Thymus (tissue), 11 donors: ENCODE data around the gene TARBP1. TPM values are rescaled to one million over a fixed set of nuclear protein-coding genes. Genes with fewer than 3 reads are reported as not detected.
"Not testable (repeated sequence)": the region's sequence is repeated elsewhere in the genome, so short reads cannot be mapped to it uniquely, and the experiment has no call there.

Experiments used
- DNase-seq, 9 donors: peaks; one replicate each; pipeline ENCODE4 v3.0.0-alpha.2; 2013; ENCODE audit warnings: low spot score in 9 of 9, low read depth in 6 of 9, missing footprints in 1 of 9
- H3K27ac ChIP-seq, 2 donors: one replicate each; pipeline ENCODE4 v1.5.1; 2013; ENCODE audit warnings: control low read depth in 1 of 2, low read depth in 1 of 2, low read length in 1 of 2, mild to moderate bottlenecking in 1 of 2, moderate library complexity in 1 of 2
- H3K27me3 ChIP-seq, 2 donors: one replicate each; pipeline ENCODE4 v1.5.1; 2013; ENCODE audit warnings: low read length in 1 of 2; ENCODE audit not compliant: control insufficient read depth in 2 of 2, insufficient read depth in 1 of 2
- H3K36me3 ChIP-seq, 2 donors: one replicate each; pipeline ENCODE4 v1.5.1; 2013; ENCODE audit warnings: low read length in 1 of 2, mild to moderate bottlenecking in 1 of 2, moderate library complexity in 1 of 2; ENCODE audit not compliant: control insufficient read depth in 2 of 2, insufficient read depth in 2 of 2
- H3K4me1 ChIP-seq, 2 donors: one replicate each; pipeline ENCODE4 v1.5.1; 2013; ENCODE audit warnings: low read length in 2 of 2; ENCODE audit not compliant: control insufficient read depth in 2 of 2, insufficient read depth in 2 of 2
- H3K4me3 ChIP-seq, 2 donors: one replicate each; pipeline ENCODE4 v1.5.1; 2013; ENCODE audit warnings: low read length in 2 of 2, control low read depth in 1 of 2, mild to moderate bottlenecking in 1 of 2
- H3K9me3 ChIP-seq, 2 donors: one replicate each; pipeline ENCODE4 v1.5.1; 2013; ENCODE audit warnings: low read length in 1 of 2, mild to moderate bottlenecking in 1 of 2; ENCODE audit not compliant: control insufficient read depth in 2 of 2, insufficient read depth in 1 of 2
- WGBS: extraction: QIAGEN DNeasy Blood & Tissue Kit; methylation state at CpG from one replicate; pipeline ENCODE4 v1.1.7; 2013; 5-methylcytosine and 5-hydroxymethylcytosine counted together
- polyA plus RNA-seq: library from polyadenylated mRNA; stranded (reverse); fragments of 200-250 nt; gene quantifications from one replicate; pipeline ENCODE4 v1.2.3, GENCODE V29; 2013
- total RNA-seq: library from RNA; stranded (reverse); fragments of 120-200 nt; gene quantifications from one replicate; pipeline ENCODE4 v1.2.4, GENCODE V29; 2013
- donor health status: healthy.

TARBP1 gene
- total and polyA plus RNA-seq, 2 donors, result 29.0 to 66.3 TPM

- 81% methylated on average over 3 of the region's 3 CpGs for WGBS
- Histone ChIP-seq H3K9me3 (no peaks in the 10 kb centered on the region), H3K27ac (no peak overlapping the region), H3K4me3 (no peak overlapping the region), H3K27me3 (no peaks in the 10 kb centered on the region), H3K36me3 (no peaks in the 10 kb centered on the region), H3K4me1 (no peaks in the 10 kb centered on the region)
- DNase-seq, result no peak
Observed at GRCh38 chr1:234361102-234361603, 117.8 kb downstream of the TARBP1 start.

GRCh38 chr1:234357831-234358230 lies 121.1 kb downstream of the TARBP1 start:
- H3K4me3 ChIP-seq, result no peak overlapping the region
- H3K27ac ChIP-seq, result no peak overlapping the region
- H3K27me3 ChIP-seq, result no peaks in the 10 kb centered on the region
- no peaks in the 10 kb centered on the region for H3K9me3 ChIP-seq
- no peaks in the 10 kb centered on the region for H3K36me3 ChIP-seq
- H3K4me1 ChIP-seq, result no peaks in the 10 kb centered on the region
- no peak for DNase-seq

- H3K36me3 ChIP-seq, H3K4me1 ChIP-seq, H3K27ac ChIP-seq, H3K27me3 ChIP-seq, H3K9me3 ChIP-seq: not testable (repeated sequence)
- WGBS, result 70% methylated on average over 35 of the region's 35 CpGs
- H3K4me3 ChIP-seq, result peak overlapping the region; percentile 38 to 41
- peak in 4 of 9 donors; percentile 6 to 39 (median 18) for DNase-seq
Observed at GRCh38 chr1:234356615-234357269, 122.2 kb downstream of the TARBP1 start.

DNA sequence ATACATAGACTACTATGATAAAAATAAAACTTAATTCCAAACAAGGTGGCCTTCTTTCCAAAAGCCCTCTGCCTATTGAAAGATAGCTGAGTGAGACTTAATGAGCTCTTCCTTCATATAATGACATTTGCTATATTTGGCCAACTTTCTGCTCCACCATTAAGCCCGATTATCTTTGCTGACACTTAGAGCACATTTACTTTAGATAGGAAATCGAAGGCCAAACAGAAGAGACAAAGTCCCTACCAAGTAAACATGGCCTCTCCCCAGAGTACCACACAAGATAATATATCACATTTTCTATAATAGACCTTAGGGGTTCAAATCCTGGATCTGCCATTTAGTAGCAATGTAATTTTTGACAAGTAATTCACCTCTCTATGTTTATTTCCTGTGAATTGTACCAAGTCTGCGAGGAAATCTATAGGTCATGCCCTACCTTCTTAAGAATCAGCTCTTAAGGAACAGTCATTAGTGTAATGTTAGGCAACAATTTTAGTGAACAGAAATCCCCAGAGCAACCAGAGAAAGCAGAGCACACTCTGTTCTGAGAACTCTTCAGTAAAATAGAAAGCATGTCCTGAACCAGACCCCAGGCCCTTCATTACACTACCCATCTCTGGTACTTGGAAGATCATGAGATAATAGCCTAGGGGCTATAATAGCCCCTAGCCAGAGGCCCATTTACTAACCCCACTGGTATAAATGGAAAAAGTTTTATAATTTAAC lies 123.0 kb downstream of the TARBP1 start:
- H3K4me3 ChIP-seq, result no peak overlapping the region
- 96% methylated on average over 3 of the region's 3 CpGs for WGBS
- H3K27ac ChIP-seq, result no peak overlapping the region
- H3K4me1 ChIP-seq, result no peaks in the 10 kb centered on the region
- no peaks in the 10 kb centered on the region for H3K27me3 ChIP-seq
- no peak for DNase-seq
- H3K36me3 ChIP-seq, result no peaks in the 10 kb centered on the region
- H3K9me3 ChIP-seq, result no peaks in the 10 kb centered on the region

GRCh38 chr1:234348964-234349363 lies 130.0 kb downstream of the TARBP1 start:
- Histone ChIP-seq H3K27me3 (no peaks in the 10 kb centered on the region), H3K4me1 (no peaks in the 10 kb centered on the region), H3K27ac (no peak overlapping the region), H3K36me3 (no peaks in the 10 kb centered on the region), H3K9me3 (no peaks in the 10 kb centered on the region), H3K4me3 (no peak overlapping the region)
- no peak for DNase-seq
- 93% methylated on average over 4 of the region's 4 CpGs for WGBS

DNA sequence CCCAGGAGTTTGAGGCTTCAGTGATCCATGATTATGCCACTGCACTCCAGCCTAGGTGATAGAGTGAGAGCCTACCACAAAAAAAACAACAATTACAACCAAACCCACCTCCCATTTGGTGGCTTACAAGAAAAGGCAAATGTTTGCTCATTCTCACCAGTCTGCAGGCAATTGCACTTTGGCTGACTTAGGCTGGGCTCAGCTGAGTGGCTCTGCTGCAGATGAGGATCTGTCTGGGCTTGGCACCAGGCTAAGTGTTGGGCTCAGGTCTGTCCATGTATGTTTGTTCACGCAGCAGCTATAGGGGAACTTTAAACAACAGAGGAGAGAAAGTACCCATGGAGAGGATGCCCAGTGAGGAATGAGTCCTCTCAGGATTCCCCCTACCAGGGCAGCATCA lies 133.7 kb downstream of the TARBP1 start:
- WGBS, result 97% methylated on average over 1 of the region's 1 CpG

GRCh38 chr1:234342774-234343173 lies 136.2 kb downstream of the TARBP1 start:
- 93% methylated on average over 5 of the region's 5 CpGs for WGBS
- Histone ChIP-seq H3K9me3 (peaks cover 0 to 2% of the 10 kb centered on the region in 2 donors), H3K27me3 (no peaks in the 10 kb centered on the region), H3K4me3 (no peak overlapping the region), H3K36me3 (no peaks in the 10 kb centered on the region), H3K4me1 (no peaks in the 10 kb centered on the region), H3K27ac (no peak overlapping the region)
- no peak for DNase-seq

More for the DNA sequence above, 133.7 kb downstream of the TARBP1 start:
- no peak for DNase-seq
- no peak overlapping the region for H3K27ac ChIP-seq
- no peaks in the 10 kb centered on the region for H3K36me3 ChIP-seq
- H3K4me1 ChIP-seq, result no peaks in the 10 kb centered on the region
- H3K27me3 ChIP-seq, result no peaks in the 10 kb centered on the region
- H3K9me3 ChIP-seq, result no peaks in the 10 kb centered on the region
- no peak overlapping the region for H3K4me3 ChIP-seq

Other genes with a start within 250 kb of the TARBP1 start
- 40.5 TPM for gene COA6, start 105.7 kb downstream of the TARBP1 start, total RNA-seq
- 64.3 TPM for gene COA6, start 105.7 kb downstream of the TARBP1 start, polyA plus RNA-seq
- 50.1 TPM for gene IRF2BP2, start 131.0 kb upstream of the TARBP1 start, total RNA-seq
- gene IRF2BP2, start 131.0 kb upstream of the TARBP1 start, polyA plus RNA-seq, result 60.3 TPM